ENCODE data around the gene TPGS1. TPM values are rescaled to one million over a fixed set of nuclear protein-coding genes. Genes with fewer than 3 reads are reported as not detected.

Gene TPGS1
- total and polyA plus RNA-seq, 2 of the 8 experiments (the other 6 are each of a cell fraction or from before 2014, with no cell fraction given), result 9.1 to 10.6 TPM

- TF ChIP-seq SUZ12 (IDR thresholded peaks at IDR 0.05; ENCODE audit: low read length) (no peak), BACH1 (IDR thresholded peaks at IDR 0.05; ENCODE audit: low read length) (no peak), CREB1 (IDR thresholded peaks at IDR 0.05) (no peak), TCF12 (IDR thresholded peaks at IDR 0.05; ENCODE audit: low read depth, low read length) (no peak), CBX5 (IDR thresholded peaks at IDR 0.05; ENCODE audit: low read depth, low read length) (no peak), GTF2F1 (IDR thresholded peaks at IDR 0.05; ENCODE audit: borderline replicate concordance, low read depth, low read length) (no peak), RAD21 (IDR thresholded peaks at IDR 0.05 in 1 of 2, conservative IDR thresholded peaks at IDR 0.05 in 1 of 2; ENCODE audit: low read depth in 2 of 2, low read length in 2 of 2) (no peak), TEAD4 (IDR thresholded peaks at IDR 0.05; ENCODE audit: low read depth, low read length) (no peak), CTBP2 (IDR thresholded peaks at IDR 0.05; ENCODE audit: borderline replicate concordance, insufficient read depth, insufficient read length, low read length) (no peak)
Measured at GRCh38 chr19:539429-540030, 32.2 kb downstream of the TPGS1 start (continued).
